Tibial nerve (tissue), 4 donors: ENCODE results near the gene SF3B4. TPM values are rescaled to one million over a fixed set of nuclear protein-coding genes. Genes with fewer than 3 reads are reported as not detected.
A peak's percentile ranks its signal among the peaks of the same experiment; 100 is the strongest.
"Not testable (repeated sequence)": the region's sequence is repeated elsewhere in the genome, so short reads cannot be mapped to it uniquely, and the experiment has no call there.

Source experiments
- DNase-seq, 2 donors: peaks; one replicate each; pipeline ENCODE4 v3.0.0-alpha.2; 2019; ENCODE audit warnings: low spot score in 2 of 2
- H3K27ac ChIP-seq, 4 donors: fragments of 200-600 bp; sonication (generic) in 3 of 4; one replicate each; pipeline ENCODE4 v1.5.1; 2017 to 2019; ENCODE audit warnings: mild to moderate bottlenecking in 1 of 4
- H3K27me3 ChIP-seq, 2 donors: fragments of 200-600 bp; sonication (generic) in 1 of 2; one replicate each; pipeline versions ENCODE4 v1.5.1 to v1.6.0; 2017 to 2019
- H3K36me3 ChIP-seq, 3 donors: fragments of 200-600 bp; sonication (generic); one replicate each; pipeline ENCODE4 v1.5.1; 2018 to 2019
- H3K4me1 ChIP-seq, 4 donors: fragments of 200-600 bp; sonication (generic) in 3 of 4; one replicate each; pipeline ENCODE4 v1.5.1; 2017 to 2019
- H3K4me3 ChIP-seq, 4 donors: fragments of 200-600 bp; sonication (generic) in 3 of 4; one replicate each; pipeline ENCODE4 v1.5.1; 2017 to 2019; ENCODE audit warnings: mild to moderate bottlenecking in 1 of 4, moderate library complexity in 1 of 4
- H3K9me3 ChIP-seq, 4 donors: fragments of 200-600 bp; sonication (generic) in 3 of 4; one replicate each; pipeline ENCODE4 v1.5.1; 2017 to 2019
- EP300 ChIP-seq, 2 donors: sonication (generic); formaldehyde crosslinking; IDR thresholded peaks; one replicate each; pipeline ENCODE4 v1.6.1; 2017; ENCODE audit warnings: antibody characterized with exemption in 2 of 2, mild to moderate bottlenecking in 1 of 2
- POLR2A ChIP-seq, 2 donors: fragments of 450-650 bp; IDR thresholded peaks; one replicate each; pipeline ENCODE4 v1.6.1; 2017; ENCODE audit warnings: antibody characterized with exemption in 2 of 2, mild to moderate bottlenecking in 2 of 2, moderate library complexity in 2 of 2
- WGBS, 2 donors: methylation state at CpG; one replicate each; pipeline ENCODE4 v1.1.5; 2018; 5-methylcytosine and 5-hydroxymethylcytosine counted together
- total RNA-seq, 4 donors: library from RNA; depleted of rRNA; stranded (reverse); fragments of >200 nt; gene quantifications; one replicate each; pipeline ENCODE4 v1.1.0, GENCODE V29; 2016
- TF ChIP-seq, protein P1 (sequence below), 5 experiments: fragments of 200-600 bp in 3 of 5; fragments of 450-650 bp in 2 of 5; sonication (generic) in 3 of 5; IDR thresholded peaks; one replicate each; pipeline ENCODE4 v1.5.1; 2016 to 2019; ENCODE audit warnings: antibody characterized with exemption in 5 of 5, mild to moderate bottlenecking in 3 of 5, moderate library complexity in 2 of 5

The SF3B4 gene
- total RNA-seq, 4 donors from 2014 or later, result 6.3 to 14.3 (median 9.7) TPM

DNA sequence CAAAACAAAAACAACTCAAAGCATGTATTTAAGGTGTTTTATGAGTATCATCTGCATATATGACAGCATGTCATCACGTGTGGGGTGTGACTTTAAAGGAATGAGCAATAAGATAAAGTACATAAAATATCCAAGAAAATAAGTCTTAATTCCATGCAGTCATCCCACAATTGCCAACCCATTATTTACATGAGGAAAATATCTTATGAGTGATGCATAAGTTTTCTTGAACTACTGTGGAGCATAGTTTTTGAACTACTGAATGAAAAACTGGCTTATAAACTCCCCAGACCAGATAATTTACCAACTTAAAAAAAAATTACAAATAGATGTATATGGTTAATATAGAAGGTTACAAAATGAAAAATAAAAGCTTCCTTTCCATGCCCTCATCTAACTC, 38.8 kb upstream of the SF3B4 start:
- Histone ChIP-seq H3K4me1 (peaks cover 0 to 44% (median 10%) of the 10 kb centered on the region in 4 donors), H3K36me3 (peaks cover 0 to 78% (median 0%) of the 10 kb centered on the region in 3 donors), H3K27ac (peak overlapping the region in 1 of 4 donors; percentile 75), H3K4me3 (no peak overlapping the region), H3K27me3 (no peaks in the 10 kb centered on the region), H3K9me3 (no peaks in the 10 kb centered on the region)
- WGBS, 2 donors, result 67 to 83% methylated on average over 1 of the region's 1 CpG
- DNase-seq, result no peak
- TF ChIP-seq, protein P1, sequence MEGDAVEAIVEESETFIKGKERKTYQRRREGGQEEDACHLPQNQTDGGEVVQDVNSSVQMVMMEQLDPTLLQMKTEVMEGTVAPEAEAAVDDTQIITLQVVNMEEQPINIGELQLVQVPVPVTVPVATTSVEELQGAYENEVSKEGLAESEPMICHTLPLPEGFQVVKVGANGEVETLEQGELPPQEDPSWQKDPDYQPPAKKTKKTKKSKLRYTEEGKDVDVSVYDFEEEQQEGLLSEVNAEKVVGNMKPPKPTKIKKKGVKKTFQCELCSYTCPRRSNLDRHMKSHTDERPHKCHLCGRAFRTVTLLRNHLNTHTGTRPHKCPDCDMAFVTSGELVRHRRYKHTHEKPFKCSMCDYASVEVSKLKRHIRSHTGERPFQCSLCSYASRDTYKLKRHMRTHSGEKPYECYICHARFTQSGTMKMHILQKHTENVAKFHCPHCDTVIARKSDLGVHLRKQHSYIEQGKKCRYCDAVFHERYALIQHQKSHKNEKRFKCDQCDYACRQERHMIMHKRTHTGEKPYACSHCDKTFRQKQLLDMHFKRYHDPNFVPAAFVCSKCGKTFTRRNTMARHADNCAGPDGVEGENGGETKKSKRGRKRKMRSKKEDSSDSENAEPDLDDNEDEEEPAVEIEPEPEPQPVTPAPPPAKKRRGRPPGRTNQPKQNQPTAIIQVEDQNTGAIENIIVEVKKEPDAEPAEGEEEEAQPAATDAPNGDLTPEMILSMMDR (IDR thresholded peaks at IDR 0.05), result no peak
- TF ChIP-seq EP300 (IDR thresholded peaks at IDR 0.05) (no peak), POLR2A (IDR thresholded peaks at IDR 0.05) (no peak)

DNA sequence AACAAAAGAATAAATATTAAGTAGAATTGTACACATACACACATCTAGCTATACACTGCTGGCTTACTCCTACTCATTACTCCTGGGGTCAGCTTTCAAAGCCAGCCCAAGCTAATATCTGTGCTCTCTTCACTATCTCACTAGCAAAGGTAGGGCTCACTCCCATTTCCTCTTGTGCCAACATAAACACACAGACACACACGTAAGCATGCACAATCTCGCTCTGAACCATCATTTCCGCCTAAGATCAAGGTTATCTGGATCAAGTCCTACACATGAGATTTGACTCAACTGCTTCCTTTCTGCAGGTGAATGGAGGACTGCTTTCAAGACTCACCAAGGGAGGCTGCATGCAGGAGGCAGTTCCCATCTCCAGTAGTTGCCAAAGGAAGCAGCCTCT, 37.8 kb upstream of the SF3B4 start:
- Histone ChIP-seq H3K27me3 (no peaks in the 10 kb centered on the region), H3K27ac (peak overlapping the region in 1 of 4 donors; percentile 75), H3K36me3 (peaks cover 0 to 75% (median 0%) of the 10 kb centered on the region in 3 donors), H3K9me3 (no peaks in the 10 kb centered on the region), H3K4me1 (peaks cover 0 to 44% (median 10%) of the 10 kb centered on the region in 4 donors), H3K4me3 (no peak overlapping the region)
- DNase-seq, result no peak
- TF ChIP-seq POLR2A (IDR thresholded peaks at IDR 0.05) (no peak), EP300 (IDR thresholded peaks at IDR 0.05) (no peak)
- 91 to 93% methylated on average over 3 of the region's 3 CpGs for WGBS, 2 donors

DNA sequence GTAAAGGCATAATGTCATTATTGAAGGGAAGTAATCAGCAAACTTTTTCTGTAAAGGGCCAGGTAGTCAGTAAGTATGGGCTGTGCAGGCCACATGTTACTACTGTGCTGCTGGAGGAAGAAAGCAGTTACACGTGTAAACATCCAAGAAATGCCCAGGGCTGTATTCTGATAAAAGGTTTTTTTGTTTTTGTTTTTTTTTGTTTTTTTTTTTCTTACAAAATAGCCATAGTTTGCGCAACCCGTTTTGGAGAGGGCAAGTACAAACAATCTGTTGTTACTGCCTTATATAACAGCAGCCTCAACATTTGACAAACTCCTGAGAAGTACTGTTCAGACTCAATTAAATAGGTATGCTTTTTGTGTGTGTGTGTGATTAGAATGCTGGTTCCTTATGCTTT, 35.8 kb upstream of the SF3B4 start:
- peak; percentile 40 to 41 for TF ChIP-seq EP300 (IDR thresholded peaks at IDR 0.05)
- TF ChIP-seq, protein P1 (IDR thresholded peaks at IDR 0.05), result no peak
- Histone ChIP-seq H3K9me3 (no peaks in the 10 kb centered on the region), H3K36me3 (peaks cover 0 to 72% (median 0%) of the 10 kb centered on the region in 3 donors), H3K4me3 (no peak overlapping the region), H3K27me3 (no peaks in the 10 kb centered on the region), H3K4me1 (peaks cover 0 to 44% (median 10%) of the 10 kb centered on the region in 4 donors), H3K27ac (peak overlapping the region; percentile 1 to 80 (median 62))
- no peak for DNase-seq
- WGBS, 2 donors, result 32 to 33% methylated on average over 3 of the region's 3 CpGs

DNA sequence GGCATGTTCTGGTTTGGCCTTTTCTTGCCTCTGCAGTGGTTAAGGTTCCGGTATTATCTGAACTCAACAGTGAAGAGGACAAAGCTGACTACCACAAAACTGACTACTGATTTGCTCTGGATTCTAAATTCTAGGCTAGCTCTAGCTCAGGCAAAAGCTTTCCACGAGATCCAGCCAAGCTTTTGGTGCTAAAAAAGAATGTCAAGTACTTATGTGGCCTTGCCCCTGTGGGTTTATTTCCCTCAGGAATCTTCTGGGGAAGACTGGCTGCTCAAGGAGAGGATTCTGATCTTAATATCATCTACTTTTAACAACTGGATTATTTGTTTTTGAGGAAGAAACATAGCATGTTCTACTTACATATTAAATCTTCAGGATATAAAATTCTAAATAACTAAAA, 35.1 kb upstream of the SF3B4 start:
- peaks cover 0 to 3% (median 0%) of the 10 kb centered on the region in 4 donors for H3K9me3 ChIP-seq
- peak overlapping the region; percentile 48 to 80 (median 66) for H3K27ac ChIP-seq
- H3K4me1 ChIP-seq, result peaks cover 0 to 42% (median 10%) of the 10 kb centered on the region in 4 donors
- H3K27me3 ChIP-seq, result no peaks in the 10 kb centered on the region
- DNase-seq, result no peak
- WGBS, 2 donors, result 40 to 54% methylated on average over 2 of the region's 2 CpGs
- TF ChIP-seq POLR2A (IDR thresholded peaks at IDR 0.05) (no peak), EP300 (IDR thresholded peaks at IDR 0.05) (no peak)
- TF ChIP-seq, protein P1 (IDR thresholded peaks at IDR 0.05), result no peak
- no peak overlapping the region for H3K4me3 ChIP-seq
- peaks cover 0 to 72% (median 3%) of the 10 kb centered on the region in 3 donors for H3K36me3 ChIP-seq

DNA sequence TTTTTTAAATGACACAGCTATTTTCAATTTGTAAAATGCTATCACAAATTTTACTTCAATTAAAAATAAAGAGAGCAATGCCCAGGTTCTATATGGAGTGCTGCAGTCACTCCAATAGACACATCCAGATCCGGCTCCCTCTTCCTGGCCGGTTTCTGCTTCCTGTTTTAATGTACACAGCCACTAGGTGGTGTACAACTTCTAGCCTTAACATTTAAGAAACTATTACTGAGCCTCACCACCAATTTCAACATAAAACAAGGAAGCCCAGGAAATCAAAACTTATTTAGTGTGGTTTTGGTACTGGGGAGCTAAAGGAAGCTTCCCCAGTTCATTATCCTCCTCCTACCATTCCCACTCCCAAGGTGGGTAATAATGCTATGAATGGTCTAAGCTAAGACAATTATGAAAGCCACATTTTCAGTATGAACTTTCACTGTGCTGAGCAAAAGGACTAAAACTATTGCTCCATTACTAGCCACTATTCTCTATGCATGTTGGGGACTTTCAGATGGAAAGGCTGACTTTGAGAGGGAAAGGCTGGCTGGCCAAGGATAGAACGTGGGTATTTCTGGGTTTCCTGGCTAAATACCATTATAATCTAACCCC, 34.5 kb upstream of the SF3B4 start:
- TF ChIP-seq, protein P1 (IDR thresholded peaks at IDR 0.05), result peak; percentile 66 to 91 (median 73)
- TF ChIP-seq POLR2A (IDR thresholded peaks at IDR 0.05) (no peak), EP300 (IDR thresholded peaks at IDR 0.05) (peak; percentile 31 to 40)
- Histone ChIP-seq H3K9me3 (peaks cover 0 to 5% (median 0%) of the 10 kb centered on the region in 4 donors), H3K4me3 (no peak overlapping the region), H3K4me1 (peaks cover 0 to 37% (median 10%) of the 10 kb centered on the region in 4 donors), H3K27ac (peak overlapping the region; percentile 48 to 80 (median 66)), H3K27me3 (no peaks in the 10 kb centered on the region), H3K36me3 (peaks cover 0 to 72% (median 6%) of the 10 kb centered on the region in 3 donors)
- peak; percentile 23 to 79 for DNase-seq
- 8 to 19% methylated on average over 3 of the region's 3 CpGs for WGBS, 2 donors

DNA sequence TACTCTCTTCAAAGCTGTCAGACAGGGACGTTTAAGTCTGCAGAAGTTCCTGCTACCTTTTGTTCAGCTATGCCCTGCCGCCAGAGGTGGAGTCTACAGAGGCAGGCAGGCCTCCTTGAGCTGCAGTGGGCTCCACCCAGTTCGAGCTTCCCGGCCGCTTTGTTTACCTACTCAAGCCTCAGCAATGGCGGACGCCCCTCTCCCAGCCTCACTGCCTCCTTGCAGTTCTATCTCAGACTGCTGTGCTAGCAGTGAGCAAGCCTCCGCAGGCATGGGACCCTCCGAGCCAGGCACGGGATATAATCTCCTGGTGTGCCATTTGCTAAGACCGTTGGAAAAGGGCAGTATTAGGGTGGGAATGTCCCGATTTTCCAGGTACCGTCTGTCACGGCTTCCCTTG, 29.9 kb upstream of the SF3B4 start:
- H3K27ac ChIP-seq, H3K9me3 ChIP-seq, H3K27me3 ChIP-seq, H3K4me3 ChIP-seq, DNase-seq: not testable (repeated sequence)
- Histone ChIP-seq H3K36me3 (peaks cover 0 to 51% (median 6%) of the 10 kb centered on the region in 3 donors), H3K4me1 (peaks cover 0 to 10% (median 4%) of the 10 kb centered on the region in 4 donors)
- WGBS, 2 donors, result 95 to 96% methylated on average over 14 of the region's 14 CpGs
